Karpas-422 (cell line): ENCODE data around the gene GPR37. TPM values are rescaled to one million over a fixed set of nuclear protein-coding genes. Genes with fewer than 3 reads are reported as not detected.

Experiments
- DNase-seq: peaks from one replicate; pipeline ENCODE4 v3.0.0-alpha.2; 2015
- H2AFZ ChIP-seq: fragments of 200-600 bp; sonication (generic); 2 replicates; pipeline ENCODE4 v1.6.1; 2014; ENCODE audit warnings: antibody characterized with exemption, low read length, mixed read lengths
- H3K27ac ChIP-seq: fragments of 200-600 bp; sonication (generic); 2 replicates; pipeline ENCODE4 v1.5.1; 2014; ENCODE audit warnings: mild to moderate bottlenecking, low read length, moderate library complexity
- H3K27me3 ChIP-seq: fragments of 200-600 bp; sonication (generic); 2 replicates; pipeline ENCODE4 v1.6.1; 2014; ENCODE audit warnings: low read length, mixed read lengths
- H3K36me3 ChIP-seq: fragments of 200-600 bp; sonication (generic); 2 replicates; pipeline ENCODE4 v1.6.1; 2014; ENCODE audit warnings: low read length, mixed read lengths; ENCODE audit not compliant: insufficient read depth
- H3K4me1 ChIP-seq: fragments of 200-600 bp; sonication (generic); 2 replicates; pipeline ENCODE4 v1.6.1; 2014; ENCODE audit warnings: mild to moderate bottlenecking, low read length, mixed read lengths
- H3K4me2 ChIP-seq: fragments of 200-600 bp; sonication (generic); 2 replicates; pipeline ENCODE4 v1.6.1; 2014; ENCODE audit warnings: low read length, low read depth, mild to moderate bottlenecking; ENCODE audit not compliant: poor library complexity, severe bottlenecking
- H3K4me3 ChIP-seq: fragments of 200-600 bp; sonication (generic); 2 replicates; pipeline ENCODE4 v1.5.1; 2014; ENCODE audit warnings: mild to moderate bottlenecking, antibody characterized with exemption, low read length, mixed read lengths
- H3K79me2 ChIP-seq: fragments of 200-600 bp; sonication (generic); 2 replicates; pipeline ENCODE4 v1.6.1; 2014; ENCODE audit warnings: mild to moderate bottlenecking, low read length, mixed read lengths
- H3K9ac ChIP-seq: fragments of 200-600 bp; sonication (generic); 2 replicates; pipeline ENCODE4 v1.6.0; 2014; ENCODE audit warnings: low read length
- H3K9me2 ChIP-seq: fragments of 200-600 bp; sonication (generic), shearing (Covaris generic); replicated peaks from 2 replicates; pipeline ENCODE4 v1.6.0; 2014; ENCODE audit warnings: mild to moderate bottlenecking, low read length, moderate library complexity; ENCODE audit not compliant: insufficient read depth
- H3K9me3 ChIP-seq: fragments of 300-700, 200-600 bp; sonication (generic); 2 replicates; pipeline ENCODE4 v1.6.1; 2014; ENCODE audit warnings: low read length, mixed read lengths
- H4K20me1 ChIP-seq: fragments of 200-600 bp; sonication (generic); 2 replicates; pipeline ENCODE4 v1.6.1; 2014; ENCODE audit warnings: mild to moderate bottlenecking, antibody characterized with exemption, low read length, low read depth; ENCODE audit not compliant: insufficient read depth
- total RNA-seq: library from RNA; depleted of rRNA; stranded (reverse); fragments of >200 nt; shearing (Covaris generic); gene quantifications from 2 replicates; pipeline ENCODE4 v1.2.3, GENCODE V29; 2014; ENCODE audit warnings: low replicate concordance; rRNA removed

GPR37 gene
- total RNA-seq = not detected in 2 replicates

GRCh38 chr7:124765401-124766352 is at the start of gene GPR37:
TSS of gene GPR37 (minus strand) at chr7:124765792. CDS start at chr7:124764976, 816 bp downstream.
- Histone ChIP-seq H4K20me1 (no peaks in the 10 kb centered on the region), H3K4me1 (no peaks in the 10 kb centered on the region), H3K27me3 (no peaks in the 10 kb centered on the region), H3K9ac (no peak within 1 kb of the TSS), H2AFZ (no peak within 1 kb of the TSS), H3K4me2 (no peak within 1 kb of the TSS), H3K36me3 (no peaks in the 10 kb centered on the region), H3K4me3 (no peak within 1 kb of the TSS), H3K9me3 (no peaks in the 10 kb centered on the region), H3K27ac (no peak within 1 kb of the TSS), H3K9me2 (no peaks in the 10 kb centered on the region), H3K79me2 (no peaks in the 10 kb centered on the region)
- DNase-seq = no peak

GRCh38 chr7:124813994-124814798 is 48.6 kb upstream of the GPR37 start:
- no peak overlapping the region for H3K4me3 ChIP-seq
- no peaks in the 10 kb centered on the region for H3K79me2 ChIP-seq
- no peaks in the 10 kb centered on the region for H3K9me3 ChIP-seq
- no peaks in the 10 kb centered on the region for H3K9me2 ChIP-seq
- no peak overlapping the region for H3K9ac ChIP-seq
- no peak overlapping the region for H2AFZ ChIP-seq
- H3K27me3 ChIP-seq = no peaks in the 10 kb centered on the region
- no peaks in the 10 kb centered on the region for H3K4me1 ChIP-seq
- no peaks in the 10 kb centered on the region for H3K36me3 ChIP-seq
- H3K27ac ChIP-seq = no peak overlapping the region
- H3K4me2 ChIP-seq = no peak overlapping the region
- H4K20me1 ChIP-seq = no peaks in the 10 kb centered on the region
- DNase-seq = no peak

GRCh38 chr7:124812764-124813163 is 47.2 kb upstream of the GPR37 start:
- Histone ChIP-seq H3K36me3 (no peaks in the 10 kb centered on the region), H3K9me3 (no peaks in the 10 kb centered on the region), H3K4me3 (no peak overlapping the region), H3K27ac (no peak overlapping the region), H3K9ac (no peak overlapping the region), H2AFZ (no peak overlapping the region), H3K9me2 (no peaks in the 10 kb centered on the region), H3K79me2 (no peaks in the 10 kb centered on the region), H4K20me1 (no peaks in the 10 kb centered on the region), H3K4me1 (no peaks in the 10 kb centered on the region), H3K4me2 (no peak overlapping the region), H3K27me3 (no peaks in the 10 kb centered on the region)
- DNase-seq = no peak

GRCh38 chr7:124811341-124811740 is 45.7 kb upstream of the GPR37 start:
- H3K79me2 ChIP-seq = no peaks in the 10 kb centered on the region
- no peaks in the 10 kb centered on the region for H3K36me3 ChIP-seq
- H3K27ac ChIP-seq = no peak overlapping the region
- DNase-seq = no peak
- H3K9ac ChIP-seq = no peak overlapping the region
- H3K9me2 ChIP-seq = no peaks in the 10 kb centered on the region
- H4K20me1 ChIP-seq = no peaks in the 10 kb centered on the region
- no peaks in the 10 kb centered on the region for H3K27me3 ChIP-seq
- H2AFZ ChIP-seq = no peak overlapping the region
- no peak overlapping the region for H3K4me2 ChIP-seq
- H3K4me1 ChIP-seq = no peaks in the 10 kb centered on the region
- no peaks in the 10 kb centered on the region for H3K9me3 ChIP-seq
- no peak overlapping the region for H3K4me3 ChIP-seq

GRCh38 chr7:124810605-124811004 is 45.0 kb upstream of the GPR37 start:
- Histone ChIP-seq H3K4me2 (no peak overlapping the region), H3K9me2 (no peaks in the 10 kb centered on the region), H3K4me1 (no peaks in the 10 kb centered on the region), H3K27me3 (no peaks in the 10 kb centered on the region), H3K79me2 (no peaks in the 10 kb centered on the region), H3K4me3 (no peak overlapping the region), H3K27ac (no peak overlapping the region), H2AFZ (no peak overlapping the region), H3K36me3 (no peaks in the 10 kb centered on the region), H4K20me1 (no peaks in the 10 kb centered on the region), H3K9ac (no peak overlapping the region), H3K9me3 (no peaks in the 10 kb centered on the region)
- DNase-seq = no peak

GRCh38 chr7:124808206-124808605 is 42.6 kb upstream of the GPR37 start:
- Histone ChIP-seq H3K4me2 (no peak overlapping the region), H3K27me3 (no peaks in the 10 kb centered on the region), H3K9me3 (no peaks in the 10 kb centered on the region), H3K36me3 (no peaks in the 10 kb centered on the region), H3K9ac (no peak overlapping the region), H2AFZ (no peak overlapping the region), H3K27ac (no peak overlapping the region), H3K79me2 (no peaks in the 10 kb centered on the region), H3K4me3 (no peak overlapping the region), H3K4me1 (no peaks in the 10 kb centered on the region), H3K9me2 (no peaks in the 10 kb centered on the region), H4K20me1 (no peaks in the 10 kb centered on the region)
- DNase-seq = no peak

GRCh38 chr7:124801330-124801895 is 35.8 kb upstream of the GPR37 start:
- Histone ChIP-seq H3K4me2 (no peak overlapping the region), H3K9me3 (no peaks in the 10 kb centered on the region), H4K20me1 (no peaks in the 10 kb centered on the region), H2AFZ (no peak overlapping the region), H3K9ac (no peak overlapping the region), H3K9me2 (no peaks in the 10 kb centered on the region), H3K79me2 (no peaks in the 10 kb centered on the region), H3K4me3 (no peak overlapping the region), H3K27me3 (no peaks in the 10 kb centered on the region), H3K4me1 (no peaks in the 10 kb centered on the region), H3K36me3 (no peaks in the 10 kb centered on the region), H3K27ac (no peak overlapping the region)
- DNase-seq = no peak

GRCh38 chr7:124800386-124800785 is 34.8 kb upstream of the GPR37 start:
- Histone ChIP-seq H3K36me3 (no peaks in the 10 kb centered on the region), H3K4me3 (no peak overlapping the region), H3K79me2 (no peaks in the 10 kb centered on the region), H3K4me2 (no peak overlapping the region), H4K20me1 (no peaks in the 10 kb centered on the region), H3K9me2 (no peaks in the 10 kb centered on the region), H3K27me3 (no peaks in the 10 kb centered on the region), H3K4me1 (no peaks in the 10 kb centered on the region), H3K9ac (no peak overlapping the region), H3K9me3 (no peaks in the 10 kb centered on the region), H2AFZ (no peak overlapping the region), H3K27ac (no peak overlapping the region)
- DNase-seq = no peak
